Neuron (in vitro differentiated cells): ENCODE results near the gene RAB11FIP2.

Experiments
- H2AFZ ChIP-seq: one replicate; pipeline ENCODE4 v1.6.1; 2013; ENCODE audit warnings: low read depth, mild to moderate bottlenecking, inconsistent platforms, low read length, moderate library complexity
- H3K27me3 ChIP-seq: one replicate; pipeline ENCODE4 v1.6.1; 2013; ENCODE audit warnings: low read length; ENCODE audit not compliant: insufficient read depth
- H3K36me3 ChIP-seq: one replicate; pipeline ENCODE4 v1.6.1; 2013; ENCODE audit warnings: low read length; ENCODE audit not compliant: insufficient read depth
- H3K4me1 ChIP-seq: one replicate; pipeline ENCODE4 v1.6.1; 2013; ENCODE audit warnings: low read length; ENCODE audit not compliant: insufficient read depth
- H3K4me3 ChIP-seq: 2 replicates; pipeline ENCODE4 v1.5.1; 2013; ENCODE audit warnings: mild to moderate bottlenecking, low read length, moderate library complexity
- H3K9me3 ChIP-seq: one replicate; pipeline ENCODE4 v1.6.1; 2013; ENCODE audit warnings: low read length

The RAB11FIP2 gene

GRCh38 chr10:117965984-117966383, 80.8 kb downstream of the RAB11FIP2 start:
- Histone ChIP-seq H3K4me1 (no peaks in the 10 kb centered on the region), H3K27me3 (peaks cover 8% of the 10 kb centered on the region), H3K36me3 (no peaks in the 10 kb centered on the region), H3K9me3 (no peaks in the 10 kb centered on the region), H3K4me3 (no peak overlapping the region), H2AFZ (no peak overlapping the region)

GRCh38 chr10:117964536-117964935, 82.2 kb downstream of the RAB11FIP2 start:
- Histone ChIP-seq H3K36me3 (no peaks in the 10 kb centered on the region), H3K4me3 (no peak overlapping the region), H3K9me3 (no peaks in the 10 kb centered on the region), H3K27me3 (peaks cover 10% of the 10 kb centered on the region), H2AFZ (no peak overlapping the region), H3K4me1 (no peaks in the 10 kb centered on the region)

- no peaks in the 10 kb centered on the region for H3K9me3 ChIP-seq
- H3K36me3 ChIP-seq = no peaks in the 10 kb centered on the region
- peaks cover 10% of the 10 kb centered on the region for H3K27me3 ChIP-seq
- H3K4me3 ChIP-seq = no peak overlapping the region
- no peaks in the 10 kb centered on the region for H3K4me1 ChIP-seq
- H2AFZ ChIP-seq = no peak overlapping the region
Observed at GRCh38 chr10:117960345-117960935, 86.3 kb downstream of the RAB11FIP2 start.

GRCh38 chr10:117956972-117957371, 89.8 kb downstream of the RAB11FIP2 start:
- no peaks in the 10 kb centered on the region for H3K4me1 ChIP-seq
- H3K9me3 ChIP-seq = no peaks in the 10 kb centered on the region

GRCh38 chr10:117955176-117955575, 91.6 kb downstream of the RAB11FIP2 start:
- H3K36me3 ChIP-seq = no peaks in the 10 kb centered on the region
- peaks cover 6% of the 10 kb centered on the region for H3K27me3 ChIP-seq
- H3K9me3 ChIP-seq = no peaks in the 10 kb centered on the region
- no peak overlapping the region for H3K4me3 ChIP-seq
- H2AFZ ChIP-seq = no peak overlapping the region
- no peaks in the 10 kb centered on the region for H3K4me1 ChIP-seq

More at GRCh38 chr10:117956972-117957371, 89.8 kb downstream of the RAB11FIP2 start:
- H3K36me3 ChIP-seq = no peaks in the 10 kb centered on the region
- H3K4me3 ChIP-seq = no peak overlapping the region
- peaks cover 9% of the 10 kb centered on the region for H3K27me3 ChIP-seq
- H2AFZ ChIP-seq = no peak overlapping the region
